GM23248 (cell line): ENCODE measurements around the gene ROBO2. TPM values are rescaled to one million over a fixed set of nuclear protein-coding genes. Genes with fewer than 3 reads are reported as not detected.

Source experiments
- DNase-seq: peaks from one replicate; pipeline ENCODE4 v3.0.0-alpha.2; 2015
- H2AFZ ChIP-seq: fragments of 200-600 bp; sonication (generic); 2 replicates; pipeline ENCODE4 v1.6.1; 2016; ENCODE audit warnings: antibody characterized with exemption
- H3F3A ChIP-seq: fragments of 200-600 bp; sonication (generic); 2 replicates; pipeline ENCODE4 v1.6.1; 2016; ENCODE audit warnings: mild to moderate bottlenecking, antibody characterized with exemption, mixed run types; ENCODE audit not compliant: insufficient read depth
- H3K27ac ChIP-seq: fragments of 200-600 bp; sonication (generic); 2 replicates; pipeline ENCODE4 v1.5.1; 2016; ENCODE audit warnings: mild to moderate bottlenecking
- H3K27me3 ChIP-seq: fragments of 200-600 bp; sonication (generic); replicated peaks from 2 replicates; pipeline ENCODE4 v1.6.1; 2016; ENCODE audit warnings: mild to moderate bottlenecking; ENCODE audit not compliant: insufficient read depth
- H3K36me3 ChIP-seq: fragments of 200-600 bp; sonication (generic); 2 replicates; pipeline ENCODE4 v1.6.1; 2016; ENCODE audit warnings: low read depth, mild to moderate bottlenecking
- H3K4me1 ChIP-seq: fragments of 200-600 bp; sonication (generic); 2 replicates; pipeline ENCODE4 v1.6.1; 2016; ENCODE audit warnings: mild to moderate bottlenecking; ENCODE audit not compliant: insufficient read depth
- H3K4me2 ChIP-seq: fragments of 200-600 bp; sonication (generic); one replicate; pipeline ENCODE4 v1.6.1; 2016; ENCODE audit warnings: mild to moderate bottlenecking; ENCODE audit not compliant: unreplicated experiment
- H3K4me3 ChIP-seq: fragments of 200-600 bp; sonication (generic); 2 replicates; pipeline ENCODE4 v1.5.1; 2016; ENCODE audit warnings: mild to moderate bottlenecking
- H3K79me2 ChIP-seq: fragments of 200-600 bp; sonication (generic); 2 replicates; pipeline ENCODE4 v1.6.1; 2016; ENCODE audit warnings: mild to moderate bottlenecking; ENCODE audit not compliant: insufficient read depth
- H3K9ac ChIP-seq: fragments of 200-600 bp; sonication (generic); 2 replicates; pipeline ENCODE4 v1.6.1; 2016; ENCODE audit warnings: mild to moderate bottlenecking
- H3K9me2 ChIP-seq: fragments of 200-600 bp; sonication (generic); 2 replicates; pipeline ENCODE4 v1.6.1; 2016; ENCODE audit warnings: mixed run types, mild to moderate bottlenecking, moderate library complexity; ENCODE audit not compliant: insufficient read depth
- H3K9me3 ChIP-seq: fragments of 200-600 bp; sonication (generic); one replicate; pipeline ENCODE4 v1.6.1; 2017; ENCODE audit warnings: low read depth
- H4K20me1 ChIP-seq: fragments of 200-600 bp; sonication (generic); 2 replicates; pipeline ENCODE4 v1.6.0; 2016; ENCODE audit not compliant: insufficient read depth
- EZH2 ChIP-seq: fragments of 200-600 bp; sonication (generic); IDR thresholded peaks from 2 replicates; pipeline ENCODE4 v1.6.1; 2018; ENCODE audit warnings: antibody characterized with exemption, mild to moderate bottlenecking; ENCODE audit not compliant: insufficient read depth, poor library complexity, severe bottlenecking
- EZH2phosphoT487 ChIP-seq: fragments of 200-600 bp; sonication (generic); IDR thresholded peaks from 2 replicates; pipeline ENCODE4 v1.6.1; 2018; ENCODE audit warnings: antibody characterized with exemption, moderate library complexity, mild to moderate bottlenecking, low read depth; ENCODE audit not compliant: insufficient read depth
- WGBS, 2 experiments: methylation state at CpG; one replicate each; pipeline ENCODE4 v1.1.6; 2015 to 2017; ENCODE audit warnings: low lambda C conversion rate in 2 of 2, low coverage in 1 of 2; ENCODE audit errors: missing lambda C conversion rate in 2 of 2; 5-methylcytosine and 5-hydroxymethylcytosine counted together
- in situ Hi-C: fragments of 300-500 bp; cut with MboI; formaldehyde crosslinking; loops from 2 replicates; pipeline ENCODE4 v1.15.0; 2020
- polyA plus RNA-seq: library from polyadenylated mRNA; unstranded; fragments of >200 nt; fragmentation: Nextera tagmentation; extraction: Ambion mirVana; gene quantifications from 2 replicates; pipeline ENCODE4 v1.2.1, GENCODE V29; 2016
- total RNA-seq: library from RNA; depleted of rRNA; stranded (reverse); fragments of >200 nt; shearing (Covaris generic); gene quantifications from 2 replicates; pipeline ENCODE4 v1.2.3, GENCODE V29; 2014

ROBO2 gene
- total and polyA plus RNA-seq, 2 experiments from 2014 or later, result under 0.01 to 0.05 TPM

- H3K79me2 ChIP-seq, result no peaks in the 10 kb centered on the region
- no peaks in the 10 kb centered on the region for H3K9me3 ChIP-seq
- in situ Hi-C loops, result no loop called here
- no peak overlapping the region for H2AFZ ChIP-seq
- no peaks in the 10 kb centered on the region for H4K20me1 ChIP-seq
- H3K4me3 ChIP-seq, result no peak overlapping the region
- no peak overlapping the region for H3K27ac ChIP-seq
- no peak overlapping the region for H3K4me2 ChIP-seq
- H3K36me3 ChIP-seq, result no peaks in the 10 kb centered on the region
- H3K9ac ChIP-seq, result no peak overlapping the region
- TF ChIP-seq EZH2phosphoT487 (no peak), EZH2 (no peak)
- H3K9me2 ChIP-seq, result no peaks in the 10 kb centered on the region
- WGBS, 2 experiments, result 3% methylated on average over 3 of the region's 3 CpGs
- H3K4me1 ChIP-seq, result no peaks in the 10 kb centered on the region
- H3F3A ChIP-seq, result no peaks in the 10 kb centered on the region
- DNase-seq, result peak; percentile 25
- no peaks in the 10 kb centered on the region for H3K27me3 ChIP-seq
These were observed 41.4 kb downstream of the ROBO2 start for GRCh38 chr3:77081240-77081661.

GRCh38 chr3:77084511-77084910 is 44.6 kb downstream of the ROBO2 start:
- Histone ChIP-seq H3K9me3 (no peaks in the 10 kb centered on the region), H3K4me2 (no peak overlapping the region), H3F3A (no peaks in the 10 kb centered on the region), H3K27ac (no peak overlapping the region), H3K9ac (no peak overlapping the region), H3K9me2 (no peaks in the 10 kb centered on the region), H3K36me3 (no peaks in the 10 kb centered on the region), H4K20me1 (no peaks in the 10 kb centered on the region), H3K79me2 (no peaks in the 10 kb centered on the region), H3K27me3 (no peaks in the 10 kb centered on the region), H2AFZ (no peak overlapping the region), H3K4me3 (no peak overlapping the region), H3K4me1 (no peaks in the 10 kb centered on the region)
- DNase-seq, result no peak
- WGBS, 2 experiments, result 11 to 19% methylated on average over 2 of the region's 2 CpGs
- in situ Hi-C loops, result no loop called here
- TF ChIP-seq EZH2phosphoT487 (no peak), EZH2 (no peak)

GRCh38 chr3:77086408-77086807 is 46.5 kb downstream of the ROBO2 start:
- 71 to 77% methylated on average over 6 of the region's 6 CpGs for WGBS, 2 experiments
- no peak for DNase-seq
- H2AFZ ChIP-seq, result no peak overlapping the region
- TF ChIP-seq EZH2 (no peak), EZH2phosphoT487 (no peak)
- no peaks in the 10 kb centered on the region for H3K9me2 ChIP-seq
- in situ Hi-C loops, result no loop called here
- H3K4me1 ChIP-seq, result no peaks in the 10 kb centered on the region
- no peaks in the 10 kb centered on the region for H3K9me3 ChIP-seq
- H3K27ac ChIP-seq, result no peak overlapping the region
- H3K4me3 ChIP-seq, result no peak overlapping the region
- H3K9ac ChIP-seq, result no peak overlapping the region
- no peaks in the 10 kb centered on the region for H3K36me3 ChIP-seq
- H3K4me2 ChIP-seq, result no peak overlapping the region
- H3K27me3 ChIP-seq, result no peaks in the 10 kb centered on the region
- H4K20me1 ChIP-seq, result no peaks in the 10 kb centered on the region
- H3F3A ChIP-seq, result no peaks in the 10 kb centered on the region
- no peaks in the 10 kb centered on the region for H3K79me2 ChIP-seq

DNA sequence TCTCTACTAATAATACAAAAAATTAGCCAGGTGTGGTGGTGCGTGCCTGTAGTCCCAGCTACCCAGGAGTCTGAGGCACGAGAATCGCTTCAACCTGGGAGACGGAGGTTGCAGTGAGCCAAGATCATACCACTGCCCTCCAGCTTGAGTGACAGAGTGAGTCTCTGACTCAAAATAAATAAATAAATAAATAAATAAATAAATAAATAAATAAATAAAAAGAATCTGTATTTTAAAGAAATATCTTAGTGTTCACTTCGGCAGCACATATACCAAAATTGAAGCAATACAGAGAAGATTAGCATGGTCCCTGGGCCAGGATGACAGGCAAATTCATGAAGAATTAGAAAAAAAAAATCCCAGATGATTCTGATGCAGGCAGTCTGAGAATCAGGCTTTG is 51.9 kb downstream of the ROBO2 start:
- Histone ChIP-seq H3K9ac (no peak overlapping the region), H2AFZ (no peak overlapping the region), H3K27ac (no peak overlapping the region), H3K4me1 (no peaks in the 10 kb centered on the region), H3K9me3 (no peaks in the 10 kb centered on the region), H3K79me2 (no peaks in the 10 kb centered on the region), H3K27me3 (no peaks in the 10 kb centered on the region), H3F3A (no peaks in the 10 kb centered on the region), H3K9me2 (no peaks in the 10 kb centered on the region), H3K4me2 (no peak overlapping the region), H3K36me3 (no peaks in the 10 kb centered on the region), H4K20me1 (no peaks in the 10 kb centered on the region), H3K4me3 (no peak overlapping the region)
- 84 to 85% methylated on average over 5 of the region's 5 CpGs for WGBS, 2 experiments
- DNase-seq, result no peak
- no peak for TF ChIP-seq EZH2
- no peak for TF ChIP-seq EZH2phosphoT487
- in situ Hi-C loops, result no loop called here

GRCh38 chr3:77093101-77093500 is 53.2 kb downstream of the ROBO2 start:
- H3K36me3 ChIP-seq, result no peaks in the 10 kb centered on the region
- in situ Hi-C loops, result no loop called here
- H3F3A ChIP-seq, result no peaks in the 10 kb centered on the region
- DNase-seq, result no peak
- no peak overlapping the region for H3K4me2 ChIP-seq
- 53% methylated on average over 2 of the region's 2 CpGs for WGBS, 2 experiments
- H3K79me2 ChIP-seq, result no peaks in the 10 kb centered on the region
- no peaks in the 10 kb centered on the region for H3K4me1 ChIP-seq
- H3K4me3 ChIP-seq, result no peak overlapping the region
- no peak overlapping the region for H2AFZ ChIP-seq
- no peaks in the 10 kb centered on the region for H3K27me3 ChIP-seq
- no peaks in the 10 kb centered on the region for H3K9me3 ChIP-seq
- TF ChIP-seq EZH2 (no peak), EZH2phosphoT487 (no peak)
- no peaks in the 10 kb centered on the region for H3K9me2 ChIP-seq
- H3K27ac ChIP-seq, result no peak overlapping the region
- no peaks in the 10 kb centered on the region for H4K20me1 ChIP-seq
- no peak overlapping the region for H3K9ac ChIP-seq
